Measurements from ENCODE around the gene SGK2.

Gene SGK2

GRCh38 chr20:43536041-43536816 is 22.6 kb upstream of the SGK2 start:
- DNase-seq (ENCODE audit: low read depth) = no peak

- no peak for DNase-seq (ENCODE audit: low read depth)
These were observed 21.9 kb upstream of the SGK2 start for GRCh38 chr20:43536817-43537440.

- peak; percentile 39 for DNase-seq (ENCODE audit: low read depth)
These were observed 20.6 kb upstream of the SGK2 start for GRCh38 chr20:43537921-43538877.

- DNase-seq (ENCODE audit: low read depth) = no peak
These were observed 19.7 kb upstream of the SGK2 start for GRCh38 chr20:43538878-43539700.

GRCh38 chr20:43539975-43540672 is 18.7 kb upstream of the SGK2 start:
- DNase-seq (ENCODE audit: low read depth) = no peak

GRCh38 chr20:43540673-43541060 is 18.2 kb upstream of the SGK2 start:
- DNase-seq (ENCODE audit: low read depth) = no peak

GRCh38 chr20:43541214-43541613 is 17.6 kb upstream of the SGK2 start:
- no peak for DNase-seq (ENCODE audit: low read depth)

- no peak for DNase-seq (ENCODE audit: low read depth)
These were observed 16.7 kb upstream of the SGK2 start for GRCh38 chr20:43542161-43542560.

- no peak for DNase-seq (ENCODE audit: low read depth)
These were observed 16.2 kb upstream of the SGK2 start for GRCh38 chr20:43542674-43543073.

- no peak for DNase-seq (ENCODE audit: low read depth)
These were observed 15.7 kb upstream of the SGK2 start for GRCh38 chr20:43543138-43543537.

- DNase-seq (ENCODE audit: low read depth) = no peak
These were observed 14.3 kb upstream of the SGK2 start for GRCh38 chr20:43544501-43544900.

GRCh38 chr20:43545837-43546578 is 12.8 kb upstream of the SGK2 start:
- no peak for DNase-seq (ENCODE audit: low read depth)

GRCh38 chr20:43548273-43548880 is 10.4 kb upstream of the SGK2 start:
- no peak for DNase-seq (ENCODE audit: low read depth)

GRCh38 chr20:43549416-43550065 is 9.3 kb upstream of the SGK2 start:
- DNase-seq (ENCODE audit: low read depth) = no peak

- DNase-seq (ENCODE audit: low read depth) = no peak
These were observed 8.4 kb upstream of the SGK2 start for GRCh38 chr20:43550456-43550855.

GRCh38 chr20:43554369-43554768 is 4.5 kb upstream of the SGK2 start:
- no peak for DNase-seq (ENCODE audit: low read depth)

- DNase-seq (ENCODE audit: low read depth) = no peak
These were observed 540 bp downstream of the SGK2 start for GRCh38 chr20:43559147-43559987.

GRCh38 chr20:43560974-43561373 is 2.1 kb downstream of the SGK2 start:
- no peak for DNase-seq (ENCODE audit: low read depth)

GRCh38 chr20:43563429-43563828 is 4.6 kb downstream of the SGK2 start:
- no peak for DNase-seq (ENCODE audit: low read depth)

All from fibroblast of the conjunctiva (primary cell).